Measurements from ENCODE around the gene ZNF343. TPM values are rescaled to one million over a fixed set of nuclear protein-coding genes. Genes with fewer than 3 reads are reported as not detected.

The ZNF343 gene
- total RNA-seq, result 4.1 and 6.9 TPM in 2 replicates

- no peak for TF ChIP-seq CTCF (conservative IDR thresholded peaks at IDR 0.05; ENCODE audit: low read depth, low read length)
- peak; percentile 44 for DNase-seq (ENCODE audit: low read depth)
- peak within 1 kb of the TSS; percentile 94 for H3K4me3 ChIP-seq (ENCODE audit: low read depth, low read length)
Measured at GRCh38 chr20:2508631-2509467, at the start of gene ZNF343. Gene ZNF343, minus strand, starts transcription at chr20:2508915. Its CDS starts 15,020 bp downstream, at chr20:2493895.

GRCh38 chr20:2557873-2558580 lies 49.3 kb upstream of the ZNF343 start:
- no peak for TF ChIP-seq CTCF (conservative IDR thresholded peaks at IDR 0.05; ENCODE audit: low read depth, low read length)

GRCh38 chr20:2545594-2545993 lies 36.9 kb upstream of the ZNF343 start:
- no peak for TF ChIP-seq CTCF (conservative IDR thresholded peaks at IDR 0.05; ENCODE audit: low read depth, low read length)
- H3K4me3 ChIP-seq (ENCODE audit: low read depth, low read length), result no peak overlapping the region
- DNase-seq (ENCODE audit: low read depth), result no peak

More at GRCh38 chr20:2557873-2558580, 49.3 kb upstream of the ZNF343 start:
- DNase-seq (ENCODE audit: low read depth), result no peak
- no peak overlapping the region for H3K4me3 ChIP-seq (ENCODE audit: low read depth, low read length)

GRCh38 chr20:2544211-2544610 lies 35.5 kb upstream of the ZNF343 start:
- DNase-seq (ENCODE audit: low read depth), result no peak
- TF ChIP-seq CTCF (conservative IDR thresholded peaks at IDR 0.05; ENCODE audit: low read depth, low read length), result no peak
- no peak overlapping the region for H3K4me3 ChIP-seq (ENCODE audit: low read depth, low read length)

GRCh38 chr20:2542361-2542760 lies 33.6 kb upstream of the ZNF343 start:
- no peak overlapping the region for H3K4me3 ChIP-seq (ENCODE audit: low read depth, low read length)
- TF ChIP-seq CTCF (conservative IDR thresholded peaks at IDR 0.05; ENCODE audit: low read depth, low read length), result no peak
- no peak for DNase-seq (ENCODE audit: low read depth)

- no peak overlapping the region for H3K4me3 ChIP-seq (ENCODE audit: low read depth, low read length)
- TF ChIP-seq CTCF (conservative IDR thresholded peaks at IDR 0.05; ENCODE audit: low read depth, low read length), result no peak
- no peak for DNase-seq (ENCODE audit: low read depth)
Measured at GRCh38 chr20:2541940-2542339, 33.2 kb upstream of the ZNF343 start.
